ENCODE measurements around the gene MIEF1. TPM values are rescaled to one million over a fixed set of nuclear protein-coding genes. Genes with fewer than 3 reads are reported as not detected.

MIEF1 gene
- polyA plus RNA-seq, 1 donor = 34.4 TPM

DNA sequence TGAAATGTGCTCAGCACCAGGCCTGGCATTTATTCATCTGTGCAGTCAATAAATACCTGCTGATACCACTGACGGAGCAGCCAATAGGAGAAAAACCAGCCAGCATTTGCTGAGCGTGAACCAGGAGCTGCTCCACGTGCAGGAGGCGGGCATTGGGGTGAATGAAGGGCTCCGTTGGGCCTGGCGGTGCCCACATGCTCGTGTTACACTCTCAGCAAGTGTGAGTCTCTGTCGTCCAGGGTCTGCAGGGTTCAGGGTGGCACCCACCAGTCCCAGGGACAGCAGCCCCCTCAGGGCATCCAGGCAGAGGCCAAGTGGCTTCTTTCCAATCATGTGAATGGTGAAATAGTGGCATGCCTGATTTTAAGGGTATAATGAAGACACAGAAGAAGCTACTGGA is 34.6 kb downstream of the MIEF1 start:
- Histone ChIP-seq H3K27me3 (ENCODE audit: control insufficient read depth, insufficient read depth, low read length) (no peaks in the 10 kb centered on the region), H3K9me3 (ENCODE audit: control insufficient read depth, low read depth, low read length) (no peaks in the 10 kb centered on the region), H3K27ac (ENCODE audit: low read length) (no peak overlapping the region), H3K36me3 (ENCODE audit: control insufficient read depth, insufficient read depth, low read length) (no peaks in the 10 kb centered on the region), H3K4me3 (ENCODE audit: low read length) (no peak overlapping the region), H3K4me1 (ENCODE audit: control insufficient read depth, insufficient read depth, low read length) (peaks cover 8% of the 10 kb centered on the region)
- no peak for DNase-seq
- WGBS (ENCODE audit: insufficient coverage, low lambda C conversion rate) = no CpG with 5 or more reads among the region's 8 CpGs

DNA sequence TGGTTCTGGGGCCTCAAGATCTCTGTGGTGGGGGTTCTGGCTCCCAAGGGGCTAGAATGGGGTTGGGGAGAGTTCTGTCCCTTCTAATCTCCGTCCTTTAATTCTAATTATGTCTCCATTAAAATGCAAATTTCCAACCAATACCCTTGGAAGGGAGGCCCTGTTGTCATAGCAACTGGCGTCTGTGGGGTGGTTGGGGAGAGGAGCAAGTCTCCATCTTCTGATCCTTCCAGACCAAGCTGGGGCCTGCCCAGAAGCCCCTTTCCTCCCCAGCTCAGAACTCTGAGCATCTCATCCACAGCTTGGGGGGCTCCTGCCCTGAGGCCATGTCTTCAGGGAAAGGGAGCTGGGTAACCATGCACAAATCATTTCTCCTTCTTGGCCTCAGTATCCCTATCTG is 35.9 kb downstream of the MIEF1 start:
- Histone ChIP-seq H3K27me3 (ENCODE audit: control insufficient read depth, insufficient read depth, low read length) (no peaks in the 10 kb centered on the region), H3K4me1 (ENCODE audit: control insufficient read depth, insufficient read depth, low read length) (peaks cover 5% of the 10 kb centered on the region), H3K36me3 (ENCODE audit: control insufficient read depth, insufficient read depth, low read length) (no peaks in the 10 kb centered on the region), H3K9me3 (ENCODE audit: control insufficient read depth, low read depth, low read length) (no peaks in the 10 kb centered on the region), H3K4me3 (ENCODE audit: low read length) (no peak overlapping the region), H3K27ac (ENCODE audit: low read length) (no peak overlapping the region)
- WGBS (ENCODE audit: insufficient coverage, low lambda C conversion rate) = no CpG with 5 or more reads among the region's 2 CpGs
- DNase-seq = no peak

GRCh38 chr22:39543095-39543494 is 41.0 kb downstream of the MIEF1 start:
- H3K4me1 ChIP-seq (ENCODE audit: control insufficient read depth, insufficient read depth, low read length) = no peaks in the 10 kb centered on the region
- H3K27ac ChIP-seq (ENCODE audit: low read length) = no peak overlapping the region
- no peaks in the 10 kb centered on the region for H3K9me3 ChIP-seq (ENCODE audit: control insufficient read depth, low read depth, low read length)
- DNase-seq = no peak
- H3K36me3 ChIP-seq (ENCODE audit: control insufficient read depth, insufficient read depth, low read length) = no peaks in the 10 kb centered on the region
- no peak overlapping the region for H3K4me3 ChIP-seq (ENCODE audit: low read length)
- 75% methylated on average over 2 of the region's 11 CpGs for WGBS (ENCODE audit: insufficient coverage, low lambda C conversion rate)
- peaks cover 10% of the 10 kb centered on the region for H3K27me3 ChIP-seq (ENCODE audit: control insufficient read depth, insufficient read depth, low read length)

DNA sequence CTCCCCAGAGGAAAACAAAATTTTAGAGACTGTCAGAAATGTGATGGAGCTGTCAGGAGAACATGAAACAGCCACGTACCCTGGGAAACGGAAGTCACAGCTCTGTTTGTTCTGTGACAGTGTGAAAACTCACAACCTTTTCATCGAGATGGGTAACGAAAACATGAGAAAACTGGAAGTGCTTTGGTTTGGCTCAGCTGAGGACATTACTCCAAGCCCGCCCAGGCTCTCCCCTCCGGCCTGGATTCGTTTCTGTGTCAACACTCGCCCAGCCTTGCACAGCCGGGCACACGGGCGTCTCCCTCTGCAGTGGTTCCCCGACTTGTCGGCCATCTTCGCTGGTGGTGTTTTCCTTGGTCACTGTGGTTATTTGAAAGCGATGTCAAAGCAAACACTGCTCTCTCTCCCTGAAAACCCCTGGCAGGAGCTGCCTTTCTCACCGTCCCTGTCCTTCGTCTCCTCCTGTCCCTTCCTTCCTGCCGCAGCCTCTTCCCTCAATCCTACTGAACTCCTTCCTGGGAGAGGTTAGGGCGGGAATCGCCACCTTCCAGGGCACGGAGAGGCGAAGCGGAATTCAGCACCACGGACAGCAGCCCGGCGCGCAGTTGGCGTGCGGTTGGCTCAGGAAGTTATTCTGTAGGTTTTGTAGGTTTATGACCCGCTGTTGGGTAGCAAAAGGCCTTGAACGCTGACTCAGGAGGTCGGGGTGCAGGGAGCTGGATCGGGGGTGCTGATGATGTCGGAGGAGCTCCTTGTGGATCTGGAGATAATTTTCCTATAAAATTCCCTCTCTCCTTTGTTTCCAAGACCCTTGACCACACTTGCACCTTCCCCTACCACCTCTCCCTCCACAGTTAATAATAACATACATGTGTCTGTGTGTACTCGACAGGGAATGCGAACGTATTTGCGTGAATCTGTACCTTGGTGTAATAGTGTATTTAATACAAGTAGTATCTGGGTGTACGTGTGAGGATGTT is 43.6 kb downstream of the MIEF1 start:
- no CpG with 5 or more reads among the region's 39 CpGs for WGBS (ENCODE audit: insufficient coverage, low lambda C conversion rate)
- H3K4me3 ChIP-seq (ENCODE audit: low read length) = no peak overlapping the region
- H3K27me3 ChIP-seq (ENCODE audit: control insufficient read depth, insufficient read depth, low read length) = peaks cover 25% of the 10 kb centered on the region
- peak in 1 of 2 donors; percentile 49 for DNase-seq
- no peaks in the 10 kb centered on the region for H3K4me1 ChIP-seq (ENCODE audit: control insufficient read depth, insufficient read depth, low read length)
- H3K9me3 ChIP-seq (ENCODE audit: control insufficient read depth, low read depth, low read length) = no peaks in the 10 kb centered on the region
- H3K36me3 ChIP-seq (ENCODE audit: control insufficient read depth, insufficient read depth, low read length) = no peaks in the 10 kb centered on the region
- no peak overlapping the region for H3K27ac ChIP-seq (ENCODE audit: low read length)

DNA sequence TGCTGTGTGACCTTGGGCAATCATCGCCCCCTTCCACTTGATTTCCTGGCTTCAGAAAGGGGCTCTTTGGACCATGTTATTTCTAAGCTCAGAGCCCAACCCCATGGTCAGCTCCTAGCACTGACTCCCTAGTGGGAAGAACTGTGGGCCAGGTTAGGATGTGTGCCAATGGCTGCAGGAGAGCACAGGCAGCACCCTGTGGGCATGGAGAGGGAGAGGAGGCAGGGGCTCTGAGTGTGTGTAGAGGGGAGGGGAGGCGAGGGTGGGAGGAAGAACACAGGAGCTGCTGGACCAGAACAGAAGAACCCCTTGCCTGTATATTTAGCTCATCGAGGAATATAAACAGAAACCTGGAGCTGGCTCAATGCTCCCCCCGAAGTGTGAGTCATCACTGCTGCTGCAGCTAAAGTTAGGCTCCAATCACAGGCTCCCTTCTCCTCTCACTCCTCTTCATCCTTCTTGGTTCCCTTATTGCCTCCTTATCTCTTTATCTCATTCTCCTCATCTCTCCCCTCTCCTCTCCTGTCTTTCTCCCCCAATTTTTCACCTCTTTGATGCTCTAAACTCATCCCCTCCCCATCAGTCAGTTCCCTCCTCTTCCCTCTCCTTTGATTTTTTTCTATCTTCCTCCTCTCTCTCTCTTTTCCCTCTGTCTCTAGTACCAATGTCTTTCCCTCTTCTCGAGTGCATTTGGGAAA is 44.9 kb downstream of the MIEF1 start:
- WGBS (ENCODE audit: insufficient coverage, low lambda C conversion rate) = 29% methylated on average over 1 of the region's 5 CpGs
- peaks cover 31% of the 10 kb centered on the region for H3K27me3 ChIP-seq (ENCODE audit: control insufficient read depth, insufficient read depth, low read length)

GRCh38 chr22:39547587-39547947 is 45.5 kb downstream of the MIEF1 start:
- Histone ChIP-seq H3K4me1 (ENCODE audit: control insufficient read depth, insufficient read depth, low read length) (no peaks in the 10 kb centered on the region), H3K36me3 (ENCODE audit: control insufficient read depth, insufficient read depth, low read length) (no peaks in the 10 kb centered on the region), H3K27me3 (ENCODE audit: control insufficient read depth, insufficient read depth, low read length) (peaks cover 36% of the 10 kb centered on the region), H3K27ac (ENCODE audit: low read length) (no peak overlapping the region), H3K9me3 (ENCODE audit: control insufficient read depth, low read depth, low read length) (no peaks in the 10 kb centered on the region), H3K4me3 (ENCODE audit: low read length) (no peak overlapping the region)
- DNase-seq = no peak
- no CpG with 5 or more reads among the region's 2 CpGs for WGBS (ENCODE audit: insufficient coverage, low lambda C conversion rate)

More for the DNA sequence above, 44.9 kb downstream of the MIEF1 start:
- H3K9me3 ChIP-seq (ENCODE audit: control insufficient read depth, low read depth, low read length) = no peaks in the 10 kb centered on the region
- H3K36me3 ChIP-seq (ENCODE audit: control insufficient read depth, insufficient read depth, low read length) = no peaks in the 10 kb centered on the region
- H3K4me1 ChIP-seq (ENCODE audit: control insufficient read depth, insufficient read depth, low read length) = no peaks in the 10 kb centered on the region
- H3K4me3 ChIP-seq (ENCODE audit: low read length) = no peak overlapping the region
- H3K27ac ChIP-seq (ENCODE audit: low read length) = no peak overlapping the region
- DNase-seq = no peak

- Histone ChIP-seq H3K4me1 (ENCODE audit: control insufficient read depth, insufficient read depth, low read length) (peaks cover 6% of the 10 kb centered on the region), H3K9me3 (ENCODE audit: control insufficient read depth, low read depth, low read length) (no peaks in the 10 kb centered on the region), H3K27ac (ENCODE audit: low read length) (no peak overlapping the region), H3K4me3 (ENCODE audit: low read length) (no peak overlapping the region), H3K36me3 (ENCODE audit: control insufficient read depth, insufficient read depth, low read length) (no peaks in the 10 kb centered on the region), H3K27me3 (ENCODE audit: control insufficient read depth, insufficient read depth, low read length) (peaks cover 62% of the 10 kb centered on the region)
- no peak for DNase-seq
- no CpG with 5 or more reads among the region's 3 CpGs for whole genome bisulfite sequencing (ENCODE audit: insufficient coverage, low lambda C conversion rate)
Measured at GRCh38 chr22:39553429-39553828, 51.3 kb downstream of the MIEF1 start.

DNA sequence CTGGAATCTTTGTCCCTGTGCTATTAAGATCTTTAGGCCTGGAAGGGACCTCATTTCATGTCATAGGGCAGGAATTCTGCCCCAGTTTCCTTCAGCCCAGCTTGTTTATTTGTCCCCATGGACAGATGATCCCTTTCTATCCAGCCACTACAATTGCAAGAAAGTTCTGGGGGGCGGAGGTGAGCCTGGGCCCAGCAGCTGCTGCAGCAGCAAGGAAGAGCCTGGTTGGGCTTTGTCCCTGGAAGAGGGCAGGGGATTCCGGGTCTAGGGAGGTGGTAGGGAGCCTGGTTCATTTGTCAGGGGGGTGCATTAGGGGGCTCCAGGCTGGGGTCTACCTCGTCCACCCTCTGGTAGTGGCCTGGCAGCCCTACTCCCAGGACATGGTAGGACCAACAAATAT is 52.1 kb downstream of the MIEF1 start:
- Histone ChIP-seq H3K4me1 (ENCODE audit: control insufficient read depth, insufficient read depth, low read length) (peaks cover 8% of the 10 kb centered on the region), H3K27ac (ENCODE audit: low read length) (no peak overlapping the region), H3K36me3 (ENCODE audit: control insufficient read depth, insufficient read depth, low read length) (no peaks in the 10 kb centered on the region), H3K9me3 (ENCODE audit: control insufficient read depth, low read depth, low read length) (no peaks in the 10 kb centered on the region), H3K27me3 (ENCODE audit: control insufficient read depth, insufficient read depth, low read length) (peaks cover 67% of the 10 kb centered on the region), H3K4me3 (ENCODE audit: low read length) (no peak overlapping the region)
- WGBS (ENCODE audit: insufficient coverage, low lambda C conversion rate) = no CpG with 5 or more reads among the region's 3 CpGs
- no peak for DNase-seq

- Histone ChIP-seq H3K36me3 (ENCODE audit: control insufficient read depth, insufficient read depth, low read length) (no peaks in the 10 kb centered on the region), H3K27ac (ENCODE audit: low read length) (no peak overlapping the region), H3K4me3 (ENCODE audit: low read length) (no peak overlapping the region), H3K4me1 (ENCODE audit: control insufficient read depth, insufficient read depth, low read length) (peaks cover 8% of the 10 kb centered on the region), H3K27me3 (ENCODE audit: control insufficient read depth, insufficient read depth, low read length) (peaks cover 75% of the 10 kb centered on the region), H3K9me3 (ENCODE audit: control insufficient read depth, low read depth, low read length) (no peaks in the 10 kb centered on the region)
- no CpG with 5 or more reads among the region's 72 CpGs for WGBS (ENCODE audit: insufficient coverage, low lambda C conversion rate)
- peak in 1 of 2 donors; percentile 22 for DNase-seq
Measured at GRCh38 chr22:39556970-39557841, 55.1 kb downstream of the MIEF1 start.

DNA sequence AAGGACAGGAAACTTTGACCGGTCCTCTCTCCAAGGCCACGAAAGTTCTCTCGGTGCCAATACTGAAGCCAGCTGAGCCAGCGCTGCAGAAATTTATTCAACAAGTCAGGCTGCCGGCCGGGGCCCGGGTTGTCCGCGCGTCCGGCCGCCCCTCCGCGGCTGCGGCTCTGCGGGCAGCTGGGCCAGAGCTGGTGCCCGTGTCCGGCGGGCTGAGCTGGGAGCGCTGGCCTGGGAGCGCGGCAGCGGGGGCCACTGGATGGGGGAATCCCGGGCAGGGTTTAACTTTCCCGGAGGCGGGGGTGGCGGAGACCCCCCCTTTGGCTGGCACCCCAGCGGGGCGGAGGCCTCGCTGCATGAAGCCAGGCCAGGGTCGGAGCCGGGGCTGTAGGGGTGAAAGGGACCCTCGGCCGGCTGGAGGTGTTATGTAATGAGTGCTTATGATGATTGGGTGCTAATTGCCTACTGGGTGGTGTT is 56.2 kb downstream of the MIEF1 start:
- Histone ChIP-seq H3K36me3 (ENCODE audit: control insufficient read depth, insufficient read depth, low read length) (no peaks in the 10 kb centered on the region), H3K4me1 (ENCODE audit: control insufficient read depth, insufficient read depth, low read length) (peaks cover 8% of the 10 kb centered on the region), H3K27ac (ENCODE audit: low read length) (no peak overlapping the region), H3K4me3 (ENCODE audit: low read length) (no peak overlapping the region), H3K9me3 (ENCODE audit: control insufficient read depth, low read depth, low read length) (no peaks in the 10 kb centered on the region), H3K27me3 (ENCODE audit: control insufficient read depth, insufficient read depth, low read length) (peaks cover 70% of the 10 kb centered on the region)
- no CpG with 5 or more reads among the region's 34 CpGs for WGBS (ENCODE audit: insufficient coverage, low lambda C conversion rate)
- no peak for DNase-seq

All from large intestine (tissue), 3 donors.